T-helper 1 cell treated with Interleukin-12 subunit alpha and Interleukin-12 subunit beta and Interleukin-4 antibody, amounts not matched to agents 30 μg/mL and 1 μg/mL, for 36 hours (primary cell): ENCODE results near the gene WDR27.
"Not testable (repeated sequence)": the region's sequence is repeated elsewhere in the genome, so short reads cannot be mapped to it uniquely, and the experiment has no call there.

Experiments used
- H3K27ac Mint-ChIP-seq: one replicate; pipeline ENCODE4 v1.8.0; 2021; ENCODE audit warnings: mild to moderate bottlenecking, mixed read lengths
- H3K27me3 Mint-ChIP-seq: one replicate; pipeline ENCODE4 v1.8.0; 2021; ENCODE audit warnings: low read depth, mixed read lengths
- H3K36me3 Mint-ChIP-seq: one replicate; pipeline ENCODE4 v1.8.0; 2021; ENCODE audit warnings: low read depth, mixed read lengths
- H3K4me1 Mint-ChIP-seq: one replicate; pipeline ENCODE4 v1.8.0; 2021; ENCODE audit warnings: low read depth, mixed read lengths
- H3K4me3 Mint-ChIP-seq: one replicate; pipeline ENCODE4 v1.8.0; 2021; ENCODE audit warnings: mild to moderate bottlenecking, moderate library complexity, mixed read lengths
- H3K9me3 Mint-ChIP-seq: one replicate; pipeline ENCODE4 v1.8.0; 2021; ENCODE audit warnings: mixed read lengths

WDR27 gene

GRCh38 chr6:169489563-169490245 lies 212.1 kb downstream of the WDR27 start:
- no peak overlapping the region for H3K27ac Mint-ChIP-seq
- H3K27me3 Mint-ChIP-seq: no peaks in the 10 kb centered on the region
- no peaks in the 10 kb centered on the region for H3K9me3 Mint-ChIP-seq
- H3K36me3 Mint-ChIP-seq: no peaks in the 10 kb centered on the region
- no peaks in the 10 kb centered on the region for H3K4me1 Mint-ChIP-seq
- no peak overlapping the region for H3K4me3 Mint-ChIP-seq

DNA sequence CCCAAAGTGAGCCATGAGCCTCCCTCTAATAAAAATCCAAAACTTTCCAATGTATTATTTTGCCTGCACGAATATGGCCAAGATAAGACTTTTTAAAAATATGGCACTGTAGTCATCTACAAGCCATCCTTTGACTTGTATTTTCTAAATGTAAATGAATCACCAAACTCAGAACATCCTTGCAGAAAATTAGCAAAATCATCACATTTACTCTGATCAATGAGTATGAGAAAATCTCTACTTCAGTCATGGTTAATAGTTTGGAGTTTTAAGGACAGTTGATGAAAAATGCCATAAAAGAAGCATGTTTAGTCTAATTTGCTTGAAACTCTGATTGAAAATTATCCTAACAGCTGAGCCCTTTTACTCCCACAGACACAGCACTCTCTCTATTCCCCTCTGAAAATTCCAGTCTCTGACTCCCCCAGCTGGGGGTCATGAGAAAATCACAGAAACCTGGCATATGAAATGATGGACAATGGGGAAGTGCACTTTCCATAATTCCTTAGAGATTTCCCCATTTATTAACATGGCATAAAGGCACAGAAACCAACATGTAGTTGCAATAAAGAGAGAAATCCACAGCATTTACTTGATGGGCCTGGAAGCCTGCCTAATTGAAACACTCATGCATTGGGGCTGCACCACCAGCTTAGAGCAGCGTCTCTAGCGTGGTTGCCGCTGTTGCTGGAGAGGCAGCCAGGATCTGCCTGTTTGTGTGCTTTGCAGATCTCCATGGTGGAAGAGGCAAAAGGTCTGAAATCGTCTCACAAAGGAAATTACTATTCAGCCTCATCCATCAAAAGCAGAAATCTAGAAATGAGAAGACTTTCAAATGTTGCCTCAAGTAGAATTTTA lies 214.0 kb downstream of the WDR27 start:
- peaks cover 3% of the 10 kb centered on the region for H3K9me3 Mint-ChIP-seq
- no peaks in the 10 kb centered on the region for H3K36me3 Mint-ChIP-seq
- no peak overlapping the region for H3K4me3 Mint-ChIP-seq
- H3K27ac Mint-ChIP-seq: no peak overlapping the region
- H3K4me1 Mint-ChIP-seq: no peaks in the 10 kb centered on the region
- no peaks in the 10 kb centered on the region for H3K27me3 Mint-ChIP-seq

GRCh38 chr6:169479783-169480495 lies 221.9 kb downstream of the WDR27 start:
- no peaks in the 10 kb centered on the region for H3K27me3 Mint-ChIP-seq
- no peaks in the 10 kb centered on the region for H3K36me3 Mint-ChIP-seq
- no peak overlapping the region for H3K4me3 Mint-ChIP-seq
- peaks cover 27% of the 10 kb centered on the region for H3K9me3 Mint-ChIP-seq
- no peak overlapping the region for H3K27ac Mint-ChIP-seq
- no peaks in the 10 kb centered on the region for H3K4me1 Mint-ChIP-seq

GRCh38 chr6:169474362-169474761 lies 227.5 kb downstream of the WDR27 start:
- no peak overlapping the region for H3K27ac Mint-ChIP-seq
- H3K27me3 Mint-ChIP-seq: no peaks in the 10 kb centered on the region
- H3K4me1 Mint-ChIP-seq: no peaks in the 10 kb centered on the region
- H3K9me3 Mint-ChIP-seq: peaks cover 33% of the 10 kb centered on the region
- H3K4me3 Mint-ChIP-seq: no peak overlapping the region
- no peaks in the 10 kb centered on the region for H3K36me3 Mint-ChIP-seq

DNA sequence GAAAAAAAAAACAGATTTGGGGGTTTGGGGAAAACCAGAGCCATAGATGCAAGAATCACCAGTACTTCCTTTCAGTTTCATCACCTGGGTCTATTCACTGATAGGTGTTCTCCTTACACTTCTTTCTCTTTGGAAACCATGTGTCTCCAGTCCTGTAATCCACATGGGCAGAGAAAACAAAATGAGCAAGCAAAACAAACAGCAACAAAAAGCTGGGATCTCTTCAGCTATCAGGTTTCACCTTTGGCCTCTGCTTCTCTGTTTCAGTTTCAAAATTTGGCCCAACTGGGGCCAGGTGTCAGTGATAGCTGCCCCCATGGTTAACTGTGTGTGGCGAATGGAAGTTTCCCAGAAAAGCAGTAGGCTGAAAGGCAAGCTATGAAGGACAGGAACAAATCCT lies 228.2 kb downstream of the WDR27 start:
- Mint-ChIP-seq H3K27me3 (no peaks in the 10 kb centered on the region), H3K27ac (no peak overlapping the region), H3K4me1 (no peaks in the 10 kb centered on the region), H3K4me3 (no peak overlapping the region), H3K36me3 (no peaks in the 10 kb centered on the region), H3K9me3 (peaks cover 33% of the 10 kb centered on the region)

DNA sequence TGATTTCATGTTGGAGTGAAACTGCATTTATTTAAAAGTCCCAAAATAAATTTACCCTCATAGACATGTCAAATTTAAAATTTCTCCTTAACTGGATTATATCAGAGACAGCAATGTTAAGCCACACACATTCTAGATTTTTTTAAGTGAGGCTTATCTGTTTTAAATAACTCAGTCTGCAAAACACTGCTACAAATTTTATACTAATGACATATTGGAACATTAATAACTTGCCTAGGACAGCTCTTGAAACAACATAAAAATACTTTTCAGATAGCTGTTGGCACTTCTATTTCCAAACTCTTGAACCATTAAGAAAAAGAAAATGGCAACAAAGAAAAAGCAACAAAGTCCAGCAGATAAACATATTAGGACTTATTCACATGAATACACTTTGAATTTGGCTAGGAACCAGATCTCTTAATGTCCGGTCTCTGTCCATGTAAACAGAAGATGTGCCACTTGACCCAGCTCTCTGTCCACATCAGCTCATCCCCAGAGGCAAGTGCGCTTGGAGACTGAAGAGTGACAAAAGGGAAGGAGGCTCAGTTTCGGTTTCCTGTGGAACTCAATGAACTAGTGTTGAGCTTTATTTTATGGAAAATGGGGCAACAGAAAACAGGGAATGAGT lies 228.9 kb downstream of the WDR27 start:
- H3K4me1 Mint-ChIP-seq: no peaks in the 10 kb centered on the region
- H3K36me3 Mint-ChIP-seq: no peaks in the 10 kb centered on the region
- H3K9me3 Mint-ChIP-seq: peaks cover 37% of the 10 kb centered on the region
- H3K27ac Mint-ChIP-seq: no peak overlapping the region
- no peaks in the 10 kb centered on the region for H3K27me3 Mint-ChIP-seq
- H3K4me3 Mint-ChIP-seq: no peak overlapping the region

DNA sequence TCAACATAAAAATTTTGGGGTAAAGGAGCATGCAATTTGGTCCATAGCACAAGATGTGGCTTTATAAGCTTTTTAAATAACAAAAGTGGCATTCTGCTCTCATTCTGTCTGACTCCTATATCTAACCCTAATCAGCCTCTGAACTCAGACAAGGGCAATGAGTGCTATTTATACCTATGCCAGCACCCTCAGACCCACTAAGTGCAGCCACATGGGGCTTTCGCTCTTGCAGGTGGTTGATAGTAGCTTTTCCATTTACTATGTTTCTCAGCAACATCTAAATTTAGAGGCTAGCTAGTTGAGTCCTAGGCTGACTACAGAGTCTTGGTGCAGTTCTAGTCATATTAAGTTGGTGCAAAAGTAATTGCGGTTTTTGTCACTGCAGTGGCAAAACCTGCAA lies 231.0 kb downstream of the WDR27 start:
- Mint-ChIP-seq H3K4me3 (no peak overlapping the region), H3K27ac (no peak overlapping the region), H3K9me3 (peaks cover 42% of the 10 kb centered on the region), H3K4me1 (no peaks in the 10 kb centered on the region), H3K36me3 (no peaks in the 10 kb centered on the region), H3K27me3 (no peaks in the 10 kb centered on the region)

- H3K27ac Mint-ChIP-seq: no peak overlapping the region
These were observed 232.8 kb downstream of the WDR27 start for GRCh38 chr6:169469028-169469427.

GRCh38 chr6:169467755-169468154 lies 234.1 kb downstream of the WDR27 start:
- not testable (repeated sequence) for H3K27me3 Mint-ChIP-seq, H3K27ac Mint-ChIP-seq, H3K4me1 Mint-ChIP-seq, H3K36me3 Mint-ChIP-seq, H3K4me3 Mint-ChIP-seq
- H3K9me3 Mint-ChIP-seq: peaks cover 41% of the 10 kb centered on the region

More at GRCh38 chr6:169469028-169469427, 232.8 kb downstream of the WDR27 start:
- Mint-ChIP-seq H3K9me3 (peaks cover 38% of the 10 kb centered on the region), H3K36me3 (no peaks in the 10 kb centered on the region), H3K4me3 (no peak overlapping the region), H3K27me3 (no peaks in the 10 kb centered on the region), H3K4me1 (no peaks in the 10 kb centered on the region)

- H3K4me1 Mint-ChIP-seq, H3K4me3 Mint-ChIP-seq, H3K36me3 Mint-ChIP-seq, H3K27ac Mint-ChIP-seq, H3K27me3 Mint-ChIP-seq: not testable (repeated sequence)
- peaks cover 41% of the 10 kb centered on the region for H3K9me3 Mint-ChIP-seq
These were observed 235.6 kb downstream of the WDR27 start for GRCh38 chr6:169466256-169466655.

DNA sequence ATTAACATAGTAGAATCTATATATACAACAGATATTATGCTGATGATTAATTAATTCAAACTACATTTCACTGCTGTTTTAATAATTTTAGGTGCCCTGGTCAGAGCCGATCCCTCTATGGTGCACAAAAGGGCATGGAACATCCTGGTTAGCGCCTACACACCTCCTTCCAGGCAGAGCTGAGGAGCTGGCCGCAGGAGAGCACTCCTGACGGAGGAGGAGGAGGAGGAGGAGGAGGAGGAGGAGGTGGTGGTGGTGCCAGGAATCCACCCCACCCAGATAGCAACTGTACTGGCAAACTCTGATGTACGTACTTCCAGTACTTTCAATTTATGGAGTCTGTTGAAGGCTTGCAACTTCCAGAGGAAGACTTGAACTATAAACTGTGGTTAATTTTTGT lies 244.1 kb downstream of the WDR27 start:
- H3K27ac Mint-ChIP-seq: no peak overlapping the region
- no peak overlapping the region for H3K4me3 Mint-ChIP-seq
- no peaks in the 10 kb centered on the region for H3K9me3 Mint-ChIP-seq
- no peaks in the 10 kb centered on the region for H3K4me1 Mint-ChIP-seq
- H3K27me3 Mint-ChIP-seq: no peaks in the 10 kb centered on the region
- H3K36me3 Mint-ChIP-seq: no peaks in the 10 kb centered on the region

DNA sequence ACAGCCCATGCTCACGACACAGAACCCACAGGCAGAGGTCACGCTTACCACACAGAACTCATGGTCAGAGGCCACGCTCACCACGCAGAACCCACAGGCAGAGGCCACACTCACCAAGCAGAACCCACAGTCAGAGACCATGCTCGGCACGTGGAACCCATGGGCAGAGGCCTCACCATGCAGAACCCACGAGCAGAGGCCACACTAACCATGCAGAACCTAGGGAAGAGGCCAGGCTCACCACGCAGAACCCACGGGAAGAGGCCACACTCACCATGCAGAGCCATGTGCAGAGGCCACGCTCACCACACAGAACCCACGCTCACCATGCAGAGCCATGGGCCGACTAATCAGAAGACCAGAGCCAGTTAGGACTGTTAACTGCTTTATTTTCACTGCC lies 245.0 kb downstream of the WDR27 start:
- Mint-ChIP-seq H3K27ac (no peak overlapping the region), H3K9me3 (no peaks in the 10 kb centered on the region), H3K36me3 (no peaks in the 10 kb centered on the region), H3K4me3 (no peak overlapping the region), H3K27me3 (no peaks in the 10 kb centered on the region), H3K4me1 (no peaks in the 10 kb centered on the region)

GRCh38 chr6:169455470-169455869 lies 246.4 kb downstream of the WDR27 start:
- no peak overlapping the region for H3K4me3 Mint-ChIP-seq
- H3K27ac Mint-ChIP-seq: no peak overlapping the region
- no peaks in the 10 kb centered on the region for H3K36me3 Mint-ChIP-seq
- no peaks in the 10 kb centered on the region for H3K4me1 Mint-ChIP-seq
- H3K27me3 Mint-ChIP-seq: no peaks in the 10 kb centered on the region
- no peaks in the 10 kb centered on the region for H3K9me3 Mint-ChIP-seq

GRCh38 chr6:169454872-169455204 lies 247.0 kb downstream of the WDR27 start:
- H3K4me1 Mint-ChIP-seq: no peaks in the 10 kb centered on the region
- H3K27me3 Mint-ChIP-seq: no peaks in the 10 kb centered on the region
- H3K27ac Mint-ChIP-seq: no peak overlapping the region
- no peaks in the 10 kb centered on the region for H3K9me3 Mint-ChIP-seq
- no peak overlapping the region for H3K4me3 Mint-ChIP-seq
- H3K36me3 Mint-ChIP-seq: no peaks in the 10 kb centered on the region
